Psoas muscle (tissue), 8 donors: ENCODE data around the gene PACRG. TPM values are rescaled to one million over a fixed set of nuclear protein-coding genes. Genes with fewer than 3 reads are reported as not detected.

Experiments
- ATAC-seq, 4 donors: fragments of 200-7000 bp; cut with Tn5 transposase; one replicate each; pipeline ENCODE4 v1.9.1; 2020; ENCODE audit warnings: moderate library complexity in 3 of 4, mild to moderate bottlenecking in 2 of 4
- DNase-seq, 2 donors: peaks; one replicate each; pipeline ENCODE4 v3.0.0-alpha.2; 2020
- H3K27ac ChIP-seq: fragments of 200-600 bp; one replicate; pipeline ENCODE4 v1.8.0; 2022
- H3K27me3 ChIP-seq, 3 donors: fragments of 200-600 bp in 1 of 3; one replicate each; pipeline versions ENCODE4 v1.6.1 to v1.8.0; 2013 to 2022; ENCODE audit warnings: low read length in 2 of 3, mild to moderate bottlenecking in 2 of 3, moderate library complexity in 1 of 3; ENCODE audit not compliant: insufficient read depth in 3 of 3
- H3K36me3 ChIP-seq, 2 donors: fragments of 200-600 bp in 1 of 2; one replicate each; pipeline versions ENCODE4 v1.6.1 to v1.8.0; 2013 to 2022; ENCODE audit warnings: low read depth in 1 of 2, mild to moderate bottlenecking in 1 of 2, moderate library complexity in 1 of 2; ENCODE audit not compliant: insufficient read depth in 1 of 2
- H3K4me1 ChIP-seq: fragments of 200-600 bp; one replicate; pipeline ENCODE4 v1.8.0; 2022
- H3K4me3 ChIP-seq: fragments of 200-600 bp; one replicate; pipeline ENCODE4 v1.8.0; 2022; ENCODE audit warnings: mild to moderate bottlenecking
- H3K9me3 ChIP-seq: fragments of 200-600 bp; one replicate; pipeline ENCODE4 v1.8.0; 2022
- CTCF ChIP-seq: fragments of 200-600 bp; IDR thresholded peaks from one replicate; pipeline ENCODE4 v1.8.0; 2022; ENCODE audit warnings: antibody characterized with exemption
- WGBS, 3 donors: extraction: QIAGEN DNeasy Blood & Tissue Kit; methylation state at CpG; one replicate each; pipeline versions ENCODE4 v1.1.6 to v1.1.7; 2013; 5-methylcytosine and 5-hydroxymethylcytosine counted together
- intact Hi-C, 2 donors: fragments of 100-400 bp; cut with DNase I; formaldehyde crosslinking; loops; one replicate each; pipeline versions ENCODE4 v1.11.0 to v1.14.2; 2022
- polyA plus RNA-seq, 3 donors: library from polyadenylated mRNA; stranded (reverse); fragments of 200-250 nt; gene quantifications; one replicate each; pipeline ENCODE4 v1.2.3, GENCODE V29; 2013
- total RNA-seq, 4 donors: library from RNA; stranded (reverse); fragmentation: NEBNext Ultra II Directional in 2 of 4; extraction: Animal tissue kit (Norgen Biotek cat#: 25700) in 2 of 4; gene quantifications; one replicate each; pipeline versions ENCODE4 v1.2.1 to v1.2.4, GENCODE V29; 2021 to 2023
- donor health status: healthy with polysubstance abuse.
- donor health status: DM: no; HTN: no; CAD: no; lungs with moderate emphysema.
- donor health status: Bipolar disorder and iron deficiency.
- donor health status: healthy.
- donor health status: DM: yes; HTN: yes; CAD: no.
- donor health status: DM: no; HTN: no; CAD: no.
- donor health status: DM: no; HTN: no; CAD: no.
- donor health status: DM: yes; HTN: yes; CAD: no.

Gene PACRG
- total and polyA plus RNA-seq, 7 donors = 0.17 to 3.1 (median 1.8) TPM

- 92 to 95% (median 92%) methylated on average over 11 of the region's 11 CpGs for WGBS, 3 donors
- H3K27ac ChIP-seq = no peak overlapping the region
- H3K9me3 ChIP-seq = no peaks in the 10 kb centered on the region
Observed at GRCh38 chr6:163053667-163054344, 326.0 kb downstream of the PACRG start.

GRCh38 chr6:163054641-163055040, 326.9 kb downstream of the PACRG start:
- TF ChIP-seq CTCF = no peak
- no peak for DNase-seq
- intact Hi-C loops = no loop called here
- Histone ChIP-seq H3K4me1 (no peaks in the 10 kb centered on the region), H3K4me3 (no peak overlapping the region), H3K9me3 (no peaks in the 10 kb centered on the region), H3K36me3 (no peaks in the 10 kb centered on the region), H3K27me3 (no peaks in the 10 kb centered on the region), H3K27ac (no peak overlapping the region)
- 92 to 99% (median 95%) methylated on average over 5 of the region's 5 CpGs for WGBS, 3 donors
- no peak for ATAC-seq

More at GRCh38 chr6:163053667-163054344, 326.0 kb downstream of the PACRG start:
- no peaks in the 10 kb centered on the region for H3K27me3 ChIP-seq
- no peak for ATAC-seq
- no peaks in the 10 kb centered on the region for H3K4me1 ChIP-seq
- H3K4me3 ChIP-seq = no peak overlapping the region
- intact Hi-C loops = no loop called here
- H3K36me3 ChIP-seq = no peaks in the 10 kb centered on the region
- no peak for TF ChIP-seq CTCF
- DNase-seq = no peak

GRCh38 chr6:163057260-163057659, 329.5 kb downstream of the PACRG start:
- intact Hi-C loops = no loop called here
- no peak for ATAC-seq
- WGBS, 3 donors = 83 to 89% (median 86%) methylated on average over 2 of the region's 2 CpGs
- Histone ChIP-seq H3K36me3 (no peaks in the 10 kb centered on the region), H3K4me1 (no peaks in the 10 kb centered on the region), H3K27ac (no peak overlapping the region), H3K4me3 (no peak overlapping the region), H3K9me3 (no peaks in the 10 kb centered on the region), H3K27me3 (no peaks in the 10 kb centered on the region)
- TF ChIP-seq CTCF = no peak
- DNase-seq = no peak

GRCh38 chr6:163062790-163063189, 335.0 kb downstream of the PACRG start:
- intact Hi-C loops = no loop called here
- H3K4me3 ChIP-seq = no peak overlapping the region
- DNase-seq (no peak), ATAC-seq (no peak)
- H3K9me3 ChIP-seq = no peaks in the 10 kb centered on the region
- WGBS, 3 donors = 91 to 97% (median 97%) methylated on average over 2 of the region's 2 CpGs
- no peaks in the 10 kb centered on the region for H3K36me3 ChIP-seq
- H3K27me3 ChIP-seq = no peaks in the 10 kb centered on the region
- no peaks in the 10 kb centered on the region for H3K4me1 ChIP-seq
- no peak overlapping the region for H3K27ac ChIP-seq
- no peak for TF ChIP-seq CTCF

GRCh38 chr6:163063561-163063960, 335.8 kb downstream of the PACRG start:
- 76 to 89% (median 82%) methylated on average over 6 of the region's 6 CpGs for WGBS, 3 donors
- Histone ChIP-seq H3K4me3 (no peak overlapping the region), H3K9me3 (no peaks in the 10 kb centered on the region), H3K4me1 (no peaks in the 10 kb centered on the region), H3K36me3 (no peaks in the 10 kb centered on the region), H3K27ac (no peak overlapping the region), H3K27me3 (no peaks in the 10 kb centered on the region)
- no peak for TF ChIP-seq CTCF
- intact Hi-C loops = no loop called here
- ATAC-seq = no peak
- no peak for DNase-seq
